Endothelial cell (in vitro differentiated cells): ENCODE data around the gene ANKRD33. TPM values are rescaled to one million over a fixed set of nuclear protein-coding genes. Genes with fewer than 3 reads are reported as not detected.
A peak's percentile ranks its signal among the peaks of the same experiment; 100 is the strongest.

Experiments used
- DNase-seq: peaks from one replicate; pipeline ENCODE4 v3.0.0; 2021; ENCODE audit warnings: low spot score
- H3K27ac Mint-ChIP-seq: one replicate; pipeline ENCODE4 v1.8.0; 2021; ENCODE audit warnings: mixed read lengths, inconsistent platforms; ENCODE audit not compliant: unreplicated experiment
- H3K27me3 Mint-ChIP-seq: one replicate; pipeline ENCODE4 v1.8.0; 2021; ENCODE audit warnings: mild to moderate bottlenecking, moderate library complexity, mixed read lengths, inconsistent platforms; ENCODE audit not compliant: unreplicated experiment
- H3K36me3 Mint-ChIP-seq: one replicate; pipeline ENCODE4 v1.8.0; 2021; ENCODE audit warnings: mild to moderate bottlenecking, low read depth, mixed read lengths, inconsistent platforms; ENCODE audit not compliant: unreplicated experiment
- H3K4me1 Mint-ChIP-seq: one replicate; pipeline ENCODE4 v1.8.0; 2021; ENCODE audit warnings: mild to moderate bottlenecking, mixed read lengths, inconsistent platforms; ENCODE audit not compliant: unreplicated experiment
- H3K4me3 Mint-ChIP-seq: one replicate; pipeline ENCODE4 v1.8.0; 2021; ENCODE audit warnings: mild to moderate bottlenecking, mixed read lengths, inconsistent platforms; ENCODE audit not compliant: unreplicated experiment
- H3K9me3 Mint-ChIP-seq: one replicate; pipeline ENCODE4 v1.8.0; 2021; ENCODE audit warnings: mixed read lengths, inconsistent platforms; ENCODE audit not compliant: unreplicated experiment
- total RNA-seq: library from RNA; stranded (reverse); fragmentation: NEBNext Ultra II Directional; extraction: Animal tissue kit (Norgen Biotek cat#: 25700); gene quantifications from one replicate; pipeline ENCODE4 v1.2.1, GENCODE V29; 2021; ENCODE audit not compliant: unreplicated experiment
- TF ChIP-seq, protein P1 (sequence below): fragments of 200-600 bp; sonication (generic); IDR thresholded peaks from one replicate; pipeline ENCODE4 v1.5.0; 2021; ENCODE audit warnings: antibody characterized with exemption; ENCODE audit not compliant: unreplicated experiment

Gene ANKRD33
- total RNA-seq, 1 donor from 2014 or later, result 0.31 TPM

DNA sequence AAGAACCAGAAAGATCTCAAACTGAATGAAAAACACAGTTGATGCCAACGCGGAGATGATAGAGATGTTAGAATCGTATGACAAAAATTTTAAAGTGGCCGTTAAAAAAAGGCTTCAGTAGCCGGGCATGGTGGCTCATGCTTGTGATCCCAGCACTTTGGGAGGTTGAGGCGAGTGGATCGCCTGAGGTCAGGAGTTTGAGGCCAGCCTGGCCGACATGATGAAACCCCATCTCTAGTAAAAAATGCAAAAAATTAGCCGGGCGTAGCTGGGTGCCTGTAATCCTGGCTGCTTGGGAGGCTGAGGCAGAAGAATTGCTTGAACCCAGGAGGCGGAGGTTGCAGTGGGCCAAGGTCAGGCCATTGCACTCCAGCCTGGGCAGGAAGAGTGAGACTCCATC lies 14.0 kb downstream of the ANKRD33 start:
- Mint-ChIP-seq H3K4me3 (no peak overlapping the region), H3K27ac (peak overlapping the region; percentile 86), H3K4me1 (peaks cover 59% of the 10 kb centered on the region), H3K9me3 (no peaks in the 10 kb centered on the region), H3K36me3 (no peaks in the 10 kb centered on the region), H3K27me3 (peaks cover 6% of the 10 kb centered on the region)
- no peak for DNase-seq
- TF ChIP-seq, protein P1, sequence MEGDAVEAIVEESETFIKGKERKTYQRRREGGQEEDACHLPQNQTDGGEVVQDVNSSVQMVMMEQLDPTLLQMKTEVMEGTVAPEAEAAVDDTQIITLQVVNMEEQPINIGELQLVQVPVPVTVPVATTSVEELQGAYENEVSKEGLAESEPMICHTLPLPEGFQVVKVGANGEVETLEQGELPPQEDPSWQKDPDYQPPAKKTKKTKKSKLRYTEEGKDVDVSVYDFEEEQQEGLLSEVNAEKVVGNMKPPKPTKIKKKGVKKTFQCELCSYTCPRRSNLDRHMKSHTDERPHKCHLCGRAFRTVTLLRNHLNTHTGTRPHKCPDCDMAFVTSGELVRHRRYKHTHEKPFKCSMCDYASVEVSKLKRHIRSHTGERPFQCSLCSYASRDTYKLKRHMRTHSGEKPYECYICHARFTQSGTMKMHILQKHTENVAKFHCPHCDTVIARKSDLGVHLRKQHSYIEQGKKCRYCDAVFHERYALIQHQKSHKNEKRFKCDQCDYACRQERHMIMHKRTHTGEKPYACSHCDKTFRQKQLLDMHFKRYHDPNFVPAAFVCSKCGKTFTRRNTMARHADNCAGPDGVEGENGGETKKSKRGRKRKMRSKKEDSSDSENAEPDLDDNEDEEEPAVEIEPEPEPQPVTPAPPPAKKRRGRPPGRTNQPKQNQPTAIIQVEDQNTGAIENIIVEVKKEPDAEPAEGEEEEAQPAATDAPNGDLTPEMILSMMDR, result no peak

DNA sequence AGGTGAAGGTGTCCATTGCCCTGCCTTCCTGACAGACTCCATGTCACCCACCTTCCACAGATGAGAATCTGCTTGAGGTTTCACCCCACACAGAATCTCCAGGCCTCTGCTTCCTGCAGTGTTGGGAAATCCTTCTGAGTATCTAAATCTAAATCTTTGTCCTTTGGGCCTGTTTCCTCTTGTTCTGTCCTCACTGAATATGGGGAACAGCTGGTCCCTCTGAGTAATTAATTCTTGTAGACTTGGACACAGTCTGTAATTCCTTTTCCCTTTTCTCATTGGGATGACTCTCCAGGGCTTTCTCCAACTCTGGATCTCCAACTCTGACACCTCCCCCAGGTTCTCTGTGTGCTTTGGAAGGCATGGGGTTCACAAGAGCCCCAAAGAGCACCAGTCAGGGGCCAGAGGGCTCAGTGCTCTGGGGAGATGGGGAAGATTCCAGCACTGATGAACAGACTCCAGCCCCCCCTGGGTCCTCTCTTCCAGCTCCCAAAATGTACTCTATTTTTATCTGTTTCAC lies 17.1 kb downstream of the ANKRD33 start:
- TF ChIP-seq, protein P1, result no peak
- DNase-seq, result no peak
- peaks cover 57% of the 10 kb centered on the region for H3K4me1 Mint-ChIP-seq
- peaks cover 5% of the 10 kb centered on the region for H3K36me3 Mint-ChIP-seq
- peak overlapping the region; percentile 73 for H3K4me3 Mint-ChIP-seq
- peak overlapping the region; percentile 88 for H3K27ac Mint-ChIP-seq
- peaks cover 14% of the 10 kb centered on the region for H3K27me3 Mint-ChIP-seq
- no peaks in the 10 kb centered on the region for H3K9me3 Mint-ChIP-seq

GRCh38 chr12:51905471-51906429 lies 17.8 kb downstream of the ANKRD33 start:
- H3K36me3 Mint-ChIP-seq, result peaks cover 5% of the 10 kb centered on the region
- H3K9me3 Mint-ChIP-seq, result no peaks in the 10 kb centered on the region
- peak overlapping the region; percentile 76 for H3K4me3 Mint-ChIP-seq
- TF ChIP-seq, protein P1, result no peak
- peaks cover 62% of the 10 kb centered on the region for H3K4me1 Mint-ChIP-seq
- no peak for DNase-seq
- peak overlapping the region; percentile 88 for H3K27ac Mint-ChIP-seq
- peaks cover 14% of the 10 kb centered on the region for H3K27me3 Mint-ChIP-seq

GRCh38 chr12:51906430-51907082 lies 18.7 kb downstream of the ANKRD33 start:
- H3K27ac Mint-ChIP-seq, result peak overlapping the region; percentile 88
- peaks cover 69% of the 10 kb centered on the region for H3K4me1 Mint-ChIP-seq
- H3K27me3 Mint-ChIP-seq, result peaks cover 14% of the 10 kb centered on the region
- peaks cover 5% of the 10 kb centered on the region for H3K36me3 Mint-ChIP-seq
- peak overlapping the region; percentile 79 for H3K4me3 Mint-ChIP-seq
- TF ChIP-seq, protein P1, result no peak
- no peak for DNase-seq
- H3K9me3 Mint-ChIP-seq, result no peaks in the 10 kb centered on the region
